GM21423 (cell line): ENCODE measurements around the gene SIRT1.
"Not testable (repeated sequence)": the region's sequence is repeated elsewhere in the genome, so short reads cannot be mapped to it uniquely, and the experiment has no call there.

Experiments used
- ATAC-seq: cut with Tn5 transposase; IDR thresholded peaks from one replicate; pipeline ENCODE4 v1.9.1; 2021; ENCODE audit warnings: mild to moderate bottlenecking, moderate library complexity; ENCODE audit not compliant: unreplicated experiment

SIRT1 gene

GRCh38 chr10:67955614-67956013 lies 71.2 kb downstream of the SIRT1 start:
- no peak for ATAC-seq

GRCh38 chr10:67959839-67960476 lies 75.5 kb downstream of the SIRT1 start:
- no peak for ATAC-seq

- no peak for ATAC-seq
Measured at GRCh38 chr10:67965456-67965855, 81.0 kb downstream of the SIRT1 start.

- not testable (repeated sequence) for ATAC-seq
Measured at GRCh38 chr10:67966035-67966434, 81.6 kb downstream of the SIRT1 start.
